ENCODE measurements around the gene ZNF532. TPM values are rescaled to one million over a fixed set of nuclear protein-coding genes. Genes with fewer than 3 reads are reported as not detected.
A peak's percentile ranks its signal among the peaks of the same experiment; 100 is the strongest.

Gene ZNF532
- total and polyA plus RNA-seq, 11 donors: 16.0 to 84.4 (median 69.9) TPM

DNA sequence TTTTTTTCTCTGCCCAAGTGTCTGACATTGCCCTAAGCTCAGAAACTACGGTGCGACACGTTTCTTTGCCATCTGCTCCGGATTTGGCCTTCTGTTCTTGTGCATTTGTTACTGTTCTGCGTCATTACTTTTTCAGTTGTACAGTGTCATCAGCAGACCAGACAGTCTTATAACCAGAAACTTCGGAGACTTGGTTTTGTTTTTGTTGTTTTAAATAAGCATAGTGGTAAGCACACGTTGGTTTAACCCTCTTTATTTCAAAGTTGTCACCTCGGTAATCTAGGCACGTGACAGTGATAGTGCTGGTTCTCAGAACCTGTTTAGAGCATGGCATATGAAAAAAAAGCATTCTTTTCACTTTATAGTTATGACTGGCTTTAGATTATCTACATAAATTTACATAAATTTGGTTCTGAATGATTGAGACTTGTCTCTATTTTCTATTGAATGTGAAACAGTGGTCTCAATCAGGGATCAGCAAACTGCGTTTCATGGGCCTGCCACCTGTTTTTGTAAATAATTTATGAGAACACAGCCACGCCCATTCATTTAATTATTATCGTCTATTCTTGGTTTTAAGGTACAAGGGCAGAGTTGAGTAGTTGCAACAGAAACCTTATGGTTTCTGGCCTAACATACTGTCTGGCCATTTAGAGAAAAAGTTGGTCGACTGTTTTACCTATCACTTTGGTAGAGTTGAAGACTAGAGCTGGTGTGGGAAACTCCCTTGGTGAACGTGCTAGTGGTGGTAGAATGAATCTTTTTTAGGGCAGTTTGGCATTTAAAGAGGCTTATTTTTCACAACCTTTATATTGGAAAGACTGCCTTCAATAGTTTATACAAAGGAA is 106.5 kb downstream of the ZNF532 start:
- no peaks in the 10 kb centered on the region for H3K9me3 ChIP-seq
- H3K4me3 ChIP-seq: no peak overlapping the region
- peaks cover 0 to 42% (median 23%) of the 10 kb centered on the region in 12 donors for H3K4me1 ChIP-seq
- ATAC-seq (no peak), DNase-seq (no peak)
- H3K36me3 ChIP-seq: peaks cover 0 to 69% (median 6%) of the 10 kb centered on the region in 9 donors
- intact Hi-C loops (cut with DNase I): no loop called here
- no peak overlapping the region for H3K27ac ChIP-seq
- H3K27me3 ChIP-seq: no peaks in the 10 kb centered on the region
- 89 to 91% (median 90%) methylated on average over 14 of the region's 14 CpGs for WGBS, 4 donors
- TF ChIP-seq, protein P1, sequence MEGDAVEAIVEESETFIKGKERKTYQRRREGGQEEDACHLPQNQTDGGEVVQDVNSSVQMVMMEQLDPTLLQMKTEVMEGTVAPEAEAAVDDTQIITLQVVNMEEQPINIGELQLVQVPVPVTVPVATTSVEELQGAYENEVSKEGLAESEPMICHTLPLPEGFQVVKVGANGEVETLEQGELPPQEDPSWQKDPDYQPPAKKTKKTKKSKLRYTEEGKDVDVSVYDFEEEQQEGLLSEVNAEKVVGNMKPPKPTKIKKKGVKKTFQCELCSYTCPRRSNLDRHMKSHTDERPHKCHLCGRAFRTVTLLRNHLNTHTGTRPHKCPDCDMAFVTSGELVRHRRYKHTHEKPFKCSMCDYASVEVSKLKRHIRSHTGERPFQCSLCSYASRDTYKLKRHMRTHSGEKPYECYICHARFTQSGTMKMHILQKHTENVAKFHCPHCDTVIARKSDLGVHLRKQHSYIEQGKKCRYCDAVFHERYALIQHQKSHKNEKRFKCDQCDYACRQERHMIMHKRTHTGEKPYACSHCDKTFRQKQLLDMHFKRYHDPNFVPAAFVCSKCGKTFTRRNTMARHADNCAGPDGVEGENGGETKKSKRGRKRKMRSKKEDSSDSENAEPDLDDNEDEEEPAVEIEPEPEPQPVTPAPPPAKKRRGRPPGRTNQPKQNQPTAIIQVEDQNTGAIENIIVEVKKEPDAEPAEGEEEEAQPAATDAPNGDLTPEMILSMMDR (IDR thresholded peaks at IDR 0.05): no peak
- TF ChIP-seq POLR2A (IDR thresholded peaks at IDR 0.05): no peak

DNA sequence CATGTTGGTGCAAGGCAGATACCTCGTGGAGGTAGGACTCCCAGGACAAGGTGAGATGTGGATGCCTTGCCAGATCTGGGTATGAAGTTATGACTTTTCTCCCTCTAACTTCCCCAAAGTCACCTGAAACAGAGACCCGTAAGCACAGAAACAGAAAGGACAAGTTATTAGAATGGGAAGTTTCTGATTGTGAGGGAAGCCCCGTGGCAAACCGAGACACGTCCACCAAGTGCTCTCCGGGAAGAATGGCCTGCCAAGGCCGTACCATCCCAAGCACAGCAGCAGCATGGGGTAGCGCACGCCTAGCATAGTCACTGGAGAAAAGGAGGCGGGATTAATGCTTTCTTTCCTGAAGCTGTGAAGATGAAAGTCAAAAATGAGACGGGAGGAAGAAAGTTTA is 110.6 kb downstream of the ZNF532 start:
- intact Hi-C loops (cut with DNase I): no loop called here
- ATAC-seq: peak in 2 of 4 donors; percentile 49 to 65
- WGBS, 4 donors: 61 to 77% (median 68%) methylated on average over 11 of the region's 11 CpGs
- DNase-seq: peak in 1 of 5 donors; percentile 23
- Histone ChIP-seq H3K27me3 (no peaks in the 10 kb centered on the region), H3K36me3 (peaks cover 0 to 62% (median 21%) of the 10 kb centered on the region in 9 donors), H3K27ac (peak overlapping the region in 6 of 12 donors; percentile 4 to 54 (median 24)), H3K9me3 (no peaks in the 10 kb centered on the region), H3K4me3 (no peak overlapping the region), H3K4me1 (peaks cover 0 to 25% (median 2%) of the 10 kb centered on the region in 12 donors)
- no peak for TF ChIP-seq POLR2A (IDR thresholded peaks at IDR 0.05)
- TF ChIP-seq, protein P1 (IDR thresholded peaks at IDR 0.05): no peak

DNA sequence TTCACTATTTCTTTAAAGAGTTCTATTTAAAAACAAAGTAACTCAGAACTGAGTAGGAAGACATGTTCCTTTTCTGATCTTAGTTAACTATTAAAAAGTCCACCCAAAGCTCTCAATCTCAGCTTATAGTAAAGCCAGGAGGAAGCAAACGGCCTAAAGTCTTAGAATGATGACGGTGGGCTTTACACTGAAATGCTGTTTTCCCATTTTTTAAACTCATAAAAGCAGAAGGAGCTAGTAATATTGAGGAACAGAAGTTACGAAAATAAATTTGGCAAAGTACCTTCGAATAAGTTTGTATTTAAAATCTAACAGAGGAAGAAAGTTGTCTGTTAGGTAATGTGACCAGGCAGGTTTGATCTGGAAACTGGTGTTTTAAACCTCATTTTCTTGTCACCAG is 111.1 kb downstream of the ZNF532 start:
- ATAC-seq: no peak
- no peaks in the 10 kb centered on the region for H3K9me3 ChIP-seq
- no peak overlapping the region for H3K4me3 ChIP-seq
- peaks cover 0 to 25% (median 2%) of the 10 kb centered on the region in 12 donors for H3K4me1 ChIP-seq
- DNase-seq: no peak
- TF ChIP-seq, protein P1 (IDR thresholded peaks at IDR 0.05): no peak
- WGBS, 4 donors: 68 to 77% (median 70%) methylated on average over 4 of the region's 4 CpGs
- intact Hi-C loops (cut with DNase I): no loop called here
- H3K27ac ChIP-seq: peak overlapping the region in 8 of 12 donors; percentile 5 to 54 (median 10)
- H3K36me3 ChIP-seq: peaks cover 0 to 62% (median 26%) of the 10 kb centered on the region in 9 donors
- no peaks in the 10 kb centered on the region for H3K27me3 ChIP-seq

DNA sequence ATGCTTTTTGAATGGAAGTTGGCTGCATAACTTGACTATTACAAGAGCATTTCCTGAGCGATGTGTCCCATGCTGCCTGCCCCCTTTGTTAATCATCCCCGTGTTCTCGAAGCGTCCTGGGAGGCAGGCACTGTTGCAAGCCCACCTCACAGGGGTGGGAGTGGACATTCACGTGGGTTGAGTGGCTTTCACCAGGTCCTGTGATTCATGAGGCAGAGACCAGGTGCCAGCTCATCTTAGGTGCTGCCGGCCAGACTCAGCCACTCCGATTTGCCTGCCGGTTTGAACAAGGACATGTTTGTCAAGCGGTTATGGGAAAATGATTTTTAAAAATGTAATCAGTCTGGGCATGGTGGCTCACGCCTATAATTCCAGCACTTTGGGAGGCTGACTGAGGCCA is 112.5 kb downstream of the ZNF532 start:
- no peak overlapping the region for H3K4me3 ChIP-seq
- H3K27ac ChIP-seq: peak overlapping the region in 1 of 12 donors; percentile 17
- WGBS, 4 donors: 83 to 85% (median 83%) methylated on average over 9 to 10 of the region's 10 CpGs
- DNase-seq (no peak), ATAC-seq (no peak)
- no peaks in the 10 kb centered on the region for H3K9me3 ChIP-seq
- peaks cover 0 to 25% (median 2%) of the 10 kb centered on the region in 12 donors for H3K4me1 ChIP-seq
- peaks cover 0 to 64% (median 39%) of the 10 kb centered on the region in 9 donors for H3K36me3 ChIP-seq
- no peaks in the 10 kb centered on the region for H3K27me3 ChIP-seq
- intact Hi-C loops (cut with DNase I): no loop called here
- no peak for TF ChIP-seq POLR2A (IDR thresholded peaks at IDR 0.05)
- TF ChIP-seq, protein P1 (IDR thresholded peaks at IDR 0.05): no peak

Measured in heart left ventricle (tissue), 16 donors.